B cell (primary cell): ENCODE measurements around the gene MAP1LC3B2. TPM values are rescaled to one million over a fixed set of nuclear protein-coding genes. Genes with fewer than 3 reads are reported as not detected.

Experiments used
- ATAC-seq: fragments of 200-7000 bp; cut with Tn5 transposase; one replicate; pipeline ENCODE4 v1.10.0; 2021; ENCODE audit warnings: low read depth, mild to moderate bottlenecking, moderate number of reproducible peaks, moderate library complexity
- CTCF ChIA-PET: fragments of 350-600 bp; sonication (Branson Sonifier 250); formaldehyde crosslinking; loops from one replicate; lab custom pipeline; 2021; ENCODE audit warnings: antibody characterized with exemption, inconsistent platforms; lab: Charles Lee
- POLR2A ChIA-PET: fragments of 350-600 bp; sonication (Branson Sonifier 250); formaldehyde crosslinking; loops from one replicate; lab custom pipeline; 2021; ENCODE audit warnings: antibody characterized with exemption; lab: Charles Lee
- DNase-seq: peaks from one replicate; pipeline ENCODE4 v3.0.0; 2013
- H2AFZ ChIP-seq: 2 replicates; pipeline ENCODE4 v1.6.1; 2012; ENCODE audit warnings: mild to moderate bottlenecking, low read depth, low read length; ENCODE audit not compliant: insufficient read depth, poor library complexity, severe bottlenecking
- H3K27ac ChIP-seq, 2 donors: 1 replicate in 1 of 2; 2 replicates in 1 of 2; pipeline ENCODE4 v1.5.1; 2012 to 2013; ENCODE audit warnings: low read length in 2 of 2, mild to moderate bottlenecking in 2 of 2, moderate library complexity in 1 of 2
- H3K27me3 ChIP-seq, 4 experiments: fragments of 200-600 bp in 1 of 4; sonication (generic) in 1 of 4; replicated peaks in 1 of 4; 1 replicate in 2 of 4; 2 replicates in 2 of 4; pipeline versions ENCODE4 v1.6.1 to v1.7.0; 2013 to 2016; ENCODE audit warnings: low read length in 3 of 4, mild to moderate bottlenecking in 2 of 4, mixed read lengths in 1 of 4, moderate library complexity in 1 of 4; ENCODE audit not compliant: insufficient read depth in 4 of 4, control insufficient read depth in 3 of 4; ENCODE audit errors: control extremely low read depth in 1 of 4
- H3K36me3 ChIP-seq, 2 experiments: replicated peaks in 1 of 2; 1 replicate in 1 of 2; 2 replicates in 1 of 2; pipeline versions ENCODE4 v1.6.1 to v1.7.1; 2013; ENCODE audit warnings: low read length in 1 of 2; ENCODE audit not compliant: insufficient read depth in 2 of 2, control insufficient read depth in 1 of 2; ENCODE audit errors: control extremely low read depth in 1 of 2, extremely low read depth in 1 of 2
- H3K4me1 ChIP-seq, 2 donors: fragments of 200-600 bp in 1 of 2; sonication (generic) in 1 of 2; 1 replicate in 1 of 2; 2 replicates in 1 of 2; pipeline versions ENCODE4 v1.5.1 to v1.6.1; 2013 to 2017; ENCODE audit warnings: low read length in 2 of 2; ENCODE audit not compliant: control insufficient read depth in 2 of 2, insufficient read depth in 2 of 2
- H3K4me2 ChIP-seq: replicated peaks from 2 replicates; pipeline ENCODE3; 2012; ENCODE audit warnings: mild to moderate bottlenecking, low read depth, low read length; ENCODE audit not compliant: poor library complexity, severe bottlenecking
- H3K4me3 ChIP-seq, 5 experiments: fragments of 200-600 bp in 1 of 5; sonication (generic) in 1 of 5; 1 replicate in 3 of 5; 2 replicates in 2 of 5; pipeline versions ENCODE4 v1.5.1 to v1.7.0; 2011 to 2016; ENCODE audit warnings: low read length in 4 of 5, mild to moderate bottlenecking in 4 of 5, low read depth in 2 of 5, control low read depth in 1 of 5, moderate library complexity in 1 of 5; ENCODE audit not compliant: insufficient read depth in 1 of 5; ENCODE audit errors: control extremely low read depth in 1 of 5, extremely low read depth in 1 of 5
- H3K79me2 ChIP-seq: fragments of 200-600 bp; sonication (generic); one replicate; pipeline ENCODE4 v1.6.0; 2016; ENCODE audit warnings: low read length; ENCODE audit not compliant: control insufficient read depth, insufficient read depth
- H3K9ac ChIP-seq: fragments of 200-600 bp; sonication (generic); 2 replicates; pipeline ENCODE4 v1.6.1; 2017; ENCODE audit warnings: mild to moderate bottlenecking, low read length, moderate library complexity
- H3K9me3 ChIP-seq, 3 donors: one replicate each; pipeline versions ENCODE4 v1.6.1 to v1.7.1; 2013; ENCODE audit warnings: low read length in 2 of 3; ENCODE audit not compliant: control insufficient read depth in 2 of 3, insufficient read depth in 1 of 3; ENCODE audit errors: control extremely low read depth in 1 of 3
- H4K20me1 ChIP-seq: 2 replicates; pipeline ENCODE4 v1.6.0; 2012; ENCODE audit warnings: mild to moderate bottlenecking, low read length; ENCODE audit not compliant: insufficient read depth, control insufficient read depth, poor library complexity, severe bottlenecking
- H3K27ac Mint-ChIP-seq: one replicate; pipeline ENCODE4 v1.8.0; 2021; ENCODE audit warnings: mixed read lengths
- H3K27me3 Mint-ChIP-seq: one replicate; pipeline ENCODE4 v1.8.0; 2021; ENCODE audit warnings: mixed read lengths
- H3K4me1 Mint-ChIP-seq: one replicate; pipeline ENCODE4 v1.8.0; 2021; ENCODE audit warnings: mixed read lengths
- H3K4me3 Mint-ChIP-seq: one replicate; pipeline ENCODE4 v1.8.0; 2021; ENCODE audit warnings: mixed read lengths
- H3K9me3 Mint-ChIP-seq: one replicate; pipeline ENCODE4 v1.8.0; 2022; ENCODE audit warnings: mixed read lengths; ENCODE audit not compliant: insufficient read depth
- CTCF ChIP-seq: fragments of 200-600 bp; IDR thresholded peaks from one replicate; pipeline ENCODE4 v1.8.0; 2022; ENCODE audit warnings: antibody characterized with exemption, mild to moderate bottlenecking
- EZH2 ChIP-seq: IDR thresholded peaks from 2 replicates; pipeline ENCODE4 v1.6.1; 2012; ENCODE audit warnings: borderline replicate concordance, low read depth, mild to moderate bottlenecking, moderate library complexity, low read length; ENCODE audit not compliant: insufficient read depth, poor library complexity, severe bottlenecking
- WGBS: methylation state at CpG from one replicate; pipeline ENCODE4 v1.1.5; 2013; ENCODE audit warnings: missing lambda C conversion rate; ENCODE audit not compliant: insufficient coverage; 5-methylcytosine and 5-hydroxymethylcytosine counted together
- intact Hi-C: fragments of 100-400 bp; cut with micrococcal nuclease; formaldehyde crosslinking; loops from one replicate; pipeline ENCODE4 v1.10.0; 2022
- polyA minus RNA-seq: library from RNA; depleted of rRNA, polyadenylated mRNA; stranded (reverse); fragments of >200 nt; gene quantifications from 2 replicates; pipeline ENCODE4 v1.2.3, GENCODE V29; 2012
- polyA plus RNA-seq: library from polyadenylated mRNA; depleted of rRNA; stranded (reverse); fragments of >200 nt; gene quantifications from 2 replicates; pipeline ENCODE4 v1.2.3, GENCODE V29; 2012
- total RNA-seq, 2 donors: library from RNA; stranded (reverse); fragments of 120-200 nt in 1 of 2; gene quantifications; 1 replicate in 1 of 2; 2 replicates in 1 of 2; pipeline versions ENCODE4 v1.2.3 to v1.2.4, GENCODE V29; 2013 to 2022

Gene MAP1LC3B2
- 1.0 TPM in 1 of 2 replicates, not detected in the other for total RNA-seq
- 0.72 TPM for total RNA-seq (2013)
- polyA plus RNA-seq = 0.28 and 2.2 TPM in 2 replicates
- 0.86 TPM in 2 replicates for polyA minus RNA-seq

GRCh38 chr12:116559162-116559935 lies at the start of gene MAP1LC3B2:
Gene MAP1LC3B2 (plus strand): TSS chr12:116559381. CDS start chr12:116575943, 16,562 bp downstream.
- Histone ChIP-seq H3K9ac (peak within 1 kb of the TSS; percentile 67), H3K4me1 (peaks cover 42 to 54% of the 10 kb centered on the region in 2 donors), H3K27me3 (no peaks in the 10 kb centered on the region), H2AFZ (peak within 1 kb of the TSS; percentile 69), H3K27ac (peak within 1 kb of the TSS; percentile 95 to 99), H4K20me1 (no peaks in the 10 kb centered on the region), H3K4me2 (peak within 1 kb of the TSS; percentile 85), H3K4me3 (peak within 1 kb of the TSS; percentile 38 to 67 (median 45)), H3K9me3 (peaks cover 0 to 10% (median 7%) of the 10 kb centered on the region in 3 donors), H3K36me3 (no peaks in the 10 kb centered on the region), H3K79me2 (no peaks in the 10 kb centered on the region)
- Mint-ChIP-seq H3K27ac (peak within 1 kb of the TSS; percentile 100), H3K4me3 (peak within 1 kb of the TSS; percentile 91), H3K4me1 (peaks cover 48% of the 10 kb centered on the region), H3K9me3 (peaks cover 4% of the 10 kb centered on the region), H3K27me3 (no peaks in the 10 kb centered on the region)
- DNase-seq (peak; percentile 96), ATAC-seq (peak; percentile 79)
- intact Hi-C loops = loop anchor here (1.0 to 2.0 kb wide), 8 partner anchors 11 to 499 kb away; partner anchors contain the start of gene MED13L
- CTCF ChIA-PET = interaction anchor here (0.5 to 3.7 kb wide), 28 partner anchors 9 to 560 kb away, joined by 3 to 34 read pairs (median 4); partner anchors contain the start of gene MED13L
- POLR2A ChIA-PET = interaction anchor here (0.5 to 2.9 kb wide), 17 partner anchors 10 to 321 kb away, joined by 3 to 23 read pairs (median 6); partner anchors contain the start of gene MED13L
- 0% methylated on average over 17 of the region's 19 CpGs for WGBS
- no peak for TF ChIP-seq CTCF
- no peak for TF ChIP-seq EZH2

- intact Hi-C loops = no loop called here
Observed at GRCh38 chr12:116513944-116514343, 45.2 kb upstream of the MAP1LC3B2 start.

More at GRCh38 chr12:116513944-116514343, 45.2 kb upstream of the MAP1LC3B2 start:
- H3K36me3 ChIP-seq = no peaks in the 10 kb centered on the region
- H3K27me3 Mint-ChIP-seq = no peaks in the 10 kb centered on the region
- no peak overlapping the region for H2AFZ ChIP-seq
- H3K4me3 ChIP-seq = no peak overlapping the region
- H3K4me2 ChIP-seq = no peak overlapping the region
- DNase-seq (no peak), ATAC-seq (no peak)
- CTCF ChIA-PET = no interaction called here
- no peak overlapping the region for H3K9ac ChIP-seq
- H3K4me1 Mint-ChIP-seq = peaks cover 6% of the 10 kb centered on the region
- H3K79me2 ChIP-seq = no peaks in the 10 kb centered on the region
- no peak overlapping the region for H3K4me3 Mint-ChIP-seq
- 87% methylated on average over 6 of the region's 8 CpGs for WGBS
- POLR2A ChIA-PET = no interaction called here
- no peak for TF ChIP-seq CTCF
- H3K27me3 ChIP-seq = no peaks in the 10 kb centered on the region
- H4K20me1 ChIP-seq = no peaks in the 10 kb centered on the region
- H3K27ac Mint-ChIP-seq = no peak overlapping the region
- no peak overlapping the region for H3K27ac ChIP-seq
- H3K9me3 ChIP-seq = peaks cover 0 to 7% (median 0%) of the 10 kb centered on the region in 3 donors
- H3K9me3 Mint-ChIP-seq = peaks cover 6% of the 10 kb centered on the region
- peaks cover 0 to 1% of the 10 kb centered on the region in 2 donors for H3K4me1 ChIP-seq
